NCI-H2107 treated with DMSO at 0.1 percent for 48 hours (cell line): ENCODE measurements around the gene ZNF699.
"Not testable (repeated sequence)": the region's sequence is repeated elsewhere in the genome, so short reads cannot be mapped to it uniquely, and the experiment has no call there.

Experiments
- DNase-seq: peaks from one replicate; lab custom pipeline; 2025; ENCODE audit not compliant: unreplicated experiment; lab: John Stamatoyannopoulos, UW

Gene ZNF699

DNA sequence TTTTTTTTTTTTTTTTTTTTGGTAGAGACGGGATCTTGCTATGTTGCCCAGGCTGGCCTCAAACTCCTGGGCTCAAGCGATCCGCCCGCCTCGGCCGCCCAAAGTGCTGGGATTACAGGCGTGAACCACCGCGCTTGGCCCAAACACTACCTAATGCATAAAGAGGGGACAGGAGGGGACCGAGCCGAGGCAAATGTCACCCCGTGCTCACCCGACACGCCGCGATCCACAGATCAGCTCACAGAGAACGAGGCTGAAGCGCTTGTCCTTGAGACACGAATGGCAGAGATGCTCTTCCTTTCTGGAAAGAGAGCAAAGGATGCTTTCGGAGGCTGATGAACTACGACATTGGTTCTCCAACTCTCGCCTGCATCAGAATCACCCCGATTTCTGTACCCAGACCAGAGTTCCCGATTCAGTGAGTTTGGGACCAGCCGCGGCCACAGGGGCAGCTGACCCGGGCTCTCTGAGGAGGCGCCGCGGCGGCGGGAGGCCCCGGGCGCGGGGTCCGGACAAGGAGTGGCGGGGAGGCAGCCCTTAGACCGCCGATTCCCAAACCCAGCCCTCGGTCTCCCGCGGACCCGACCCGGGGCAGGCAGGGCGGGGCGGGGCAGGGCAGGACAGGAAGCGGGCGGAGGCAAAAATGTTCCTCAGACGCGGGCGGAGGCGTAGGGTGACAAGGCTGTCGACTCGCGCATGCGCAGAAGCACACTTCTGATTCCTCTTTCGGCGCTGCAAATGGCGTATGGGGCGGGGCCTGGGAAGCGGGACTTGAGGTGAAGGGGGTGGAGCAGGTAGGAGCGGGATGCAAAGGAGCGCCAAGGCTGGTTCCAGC is at the start of gene ZNF699:
TSS of gene ZNF699 (minus strand) at position 700 of the 835 bp plus-strand sequence. CDS start 4,719 bp downstream, outside the sequence.
- peak; percentile 98 for DNase-seq

DNA sequence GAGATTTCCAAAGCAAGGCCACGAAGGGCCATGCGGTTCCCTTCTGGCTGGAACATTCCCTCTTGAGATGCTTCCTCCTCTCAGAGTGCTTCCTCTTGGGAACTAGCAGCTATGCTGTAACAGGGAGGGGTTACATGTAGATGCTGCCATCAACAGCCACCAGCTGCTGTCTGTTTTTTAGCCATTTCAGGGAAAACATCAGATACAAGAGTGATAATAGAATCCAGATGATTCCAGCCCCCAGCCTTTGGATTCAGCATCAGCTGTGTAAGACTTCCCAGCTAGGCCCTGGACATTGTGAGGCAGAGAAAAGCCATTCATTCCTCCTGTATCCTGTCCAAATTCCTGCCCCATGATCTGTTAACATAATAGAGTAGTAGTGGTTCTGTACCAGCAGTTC is 45.0 kb upstream of the ZNF699 start:
- DNase-seq: no peak

DNA sequence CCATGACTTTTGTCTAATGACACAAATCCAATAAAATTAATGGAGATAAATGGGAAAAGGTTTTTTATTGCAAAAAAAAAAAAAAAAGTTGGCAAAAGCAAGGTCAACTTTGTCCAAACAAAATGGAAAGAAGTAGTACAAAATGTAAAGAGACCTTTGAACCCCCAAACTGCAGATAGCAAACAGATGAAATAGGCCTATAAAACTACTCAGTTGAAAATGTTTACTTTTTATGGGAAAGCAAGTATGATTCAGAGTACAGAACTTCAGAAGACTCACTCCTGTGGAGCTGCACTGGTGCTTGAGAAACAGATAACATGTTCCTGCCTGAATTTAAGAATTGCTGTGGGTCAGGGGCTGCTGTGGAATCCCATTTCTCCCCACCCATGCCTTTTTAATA is 43.4 kb upstream of the ZNF699 start:
- no peak for DNase-seq

DNA sequence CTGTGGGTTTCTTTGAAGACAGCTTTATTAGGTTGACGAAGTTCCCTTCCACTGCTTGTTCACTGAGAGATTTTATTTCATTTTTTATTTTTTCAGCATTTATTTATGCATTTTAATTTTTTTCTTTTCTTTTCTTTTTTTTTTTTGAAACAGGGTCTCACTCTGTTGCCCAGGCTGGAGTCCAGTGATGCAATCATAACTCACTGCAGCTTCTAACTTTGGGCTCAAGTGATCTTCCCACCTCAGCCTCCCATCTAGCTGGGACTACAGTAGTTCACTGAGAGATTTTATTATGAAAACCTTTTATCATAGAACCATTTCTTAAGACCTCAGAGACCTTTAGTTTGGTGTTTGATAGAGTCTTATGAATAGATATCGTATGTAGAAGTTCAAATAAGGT is 42.9 kb upstream of the ZNF699 start:
- DNase-seq: no peak

DNA sequence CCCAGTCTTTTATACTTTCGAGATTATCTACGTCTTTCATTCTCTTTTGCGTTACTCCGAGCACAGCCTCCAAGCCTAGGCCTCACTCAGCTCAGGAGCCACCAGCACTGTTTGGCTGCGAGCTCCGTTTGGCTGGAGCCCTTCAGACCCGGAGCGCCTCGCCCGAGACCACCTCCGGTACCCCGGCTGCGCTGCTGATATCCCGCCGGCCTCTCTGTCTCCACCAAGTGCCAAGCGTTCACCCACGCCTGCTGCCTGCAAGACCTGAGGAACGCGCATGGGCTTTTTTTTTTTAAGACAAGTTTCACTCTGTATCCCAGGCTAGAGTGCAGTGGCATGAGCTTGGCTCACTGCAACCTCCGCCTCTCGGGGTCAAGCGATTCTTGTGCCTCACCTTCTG is 39.0 kb upstream of the ZNF699 start:
- no peak for DNase-seq

DNA sequence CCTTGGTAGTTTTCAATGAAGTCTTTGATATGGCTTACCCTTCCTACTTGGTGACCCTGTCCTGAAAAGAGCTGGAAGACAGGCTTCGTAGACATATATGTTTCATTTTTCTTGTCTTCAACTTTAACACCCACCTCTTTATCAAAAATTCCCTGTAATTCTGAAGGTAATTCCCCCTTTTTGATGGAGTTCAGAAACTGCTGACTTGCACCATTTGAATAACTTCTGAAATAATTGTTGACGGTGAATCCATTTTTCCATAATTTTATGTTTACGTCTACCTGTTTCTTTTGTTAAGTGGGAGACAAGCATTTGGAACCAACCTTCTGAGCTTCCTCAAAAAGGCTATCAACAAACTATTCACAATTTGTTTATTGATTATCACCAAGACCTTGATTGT is 38.6 kb upstream of the ZNF699 start:
- no peak for DNase-seq

DNA sequence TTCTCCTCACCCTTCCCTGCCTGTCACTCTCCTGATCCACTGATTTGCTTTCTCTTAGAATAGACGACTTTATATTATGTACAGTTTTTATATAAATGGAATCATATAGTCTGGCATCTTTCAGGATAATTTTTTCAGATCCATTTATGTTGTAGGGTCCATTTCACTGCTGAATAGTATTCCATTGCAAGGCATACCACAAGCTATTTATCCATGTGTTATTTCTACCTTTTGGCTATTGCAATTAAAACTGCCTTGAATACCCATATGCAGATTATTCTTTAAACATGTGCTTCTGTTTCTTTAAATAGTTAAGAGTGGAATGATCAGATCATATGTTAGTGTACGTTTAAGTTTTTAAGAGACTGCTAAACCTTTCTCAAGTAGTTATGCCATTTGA is 35.4 kb upstream of the ZNF699 start:
- DNase-seq: no peak

DNA sequence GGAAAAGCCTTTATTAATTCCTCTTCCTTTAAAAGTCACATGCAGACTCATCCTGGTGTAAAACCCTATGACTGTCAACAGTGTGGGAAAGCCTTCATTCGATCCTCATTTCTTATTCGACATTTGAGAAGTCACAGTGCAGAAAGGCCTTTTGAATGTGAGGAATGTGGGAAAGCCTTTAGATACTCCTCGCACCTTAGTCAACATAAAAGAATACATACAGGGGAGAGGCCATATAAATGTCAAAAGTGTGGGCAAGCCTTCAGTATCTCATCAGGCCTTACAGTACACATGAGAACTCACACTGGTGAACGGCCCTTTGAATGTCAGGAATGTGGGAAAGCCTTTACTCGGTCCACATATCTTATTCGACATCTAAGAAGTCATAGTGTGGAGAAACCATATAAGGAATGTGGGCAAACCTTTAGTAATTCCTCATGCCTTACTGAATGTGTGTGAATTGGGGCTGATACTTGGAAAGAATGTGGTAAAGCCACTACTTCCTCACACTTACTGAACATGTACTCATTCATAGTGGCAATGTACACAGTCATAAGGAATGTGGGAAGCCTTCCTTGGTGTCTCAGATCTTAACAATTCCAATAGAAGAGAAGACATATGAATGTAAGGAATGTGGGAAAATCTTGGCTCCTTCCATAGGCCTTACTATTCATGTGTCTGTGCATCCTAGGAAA is 33.1 kb upstream of the ZNF699 start:
- DNase-seq: no peak

DNA sequence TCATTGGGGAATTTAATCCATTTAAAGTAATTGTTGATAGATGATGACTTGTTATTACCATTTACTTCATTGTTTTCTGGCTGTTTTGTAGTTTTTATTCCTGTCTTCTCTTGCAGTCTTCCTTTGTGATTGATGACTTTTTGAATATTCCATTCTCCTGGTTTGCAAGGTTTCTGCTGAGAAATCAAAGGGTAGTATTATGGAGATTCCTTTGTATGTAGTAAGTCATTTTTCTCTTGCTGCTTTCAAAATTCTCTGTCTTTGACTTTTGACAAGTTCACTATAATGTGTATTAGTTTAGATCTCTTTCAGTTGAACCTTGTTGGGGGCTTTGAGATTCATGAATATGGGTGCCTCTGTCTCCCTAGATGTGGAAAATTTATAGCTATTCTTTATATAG is 20.4 kb upstream of the ZNF699 start:
- no peak for DNase-seq

DNA sequence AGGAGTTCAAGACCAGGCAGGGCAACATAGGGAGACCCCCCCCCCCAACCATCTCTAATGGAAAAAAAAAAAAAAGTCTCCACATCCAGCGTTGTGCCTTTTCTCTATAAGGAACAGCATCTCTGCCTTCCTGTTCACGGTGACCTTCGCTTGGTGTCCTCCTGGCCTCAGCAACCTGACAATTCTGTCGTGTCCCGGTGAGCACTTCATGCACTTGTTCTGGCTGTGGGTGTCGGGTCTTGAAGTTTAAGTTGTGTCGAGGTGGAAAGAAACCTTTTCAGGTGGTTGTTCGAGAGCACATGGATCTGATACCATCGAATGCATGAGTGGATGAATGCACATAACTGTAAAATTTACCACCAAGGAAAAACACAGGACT is 14.9 kb upstream of the ZNF699 start:
- DNase-seq: no peak

DNA sequence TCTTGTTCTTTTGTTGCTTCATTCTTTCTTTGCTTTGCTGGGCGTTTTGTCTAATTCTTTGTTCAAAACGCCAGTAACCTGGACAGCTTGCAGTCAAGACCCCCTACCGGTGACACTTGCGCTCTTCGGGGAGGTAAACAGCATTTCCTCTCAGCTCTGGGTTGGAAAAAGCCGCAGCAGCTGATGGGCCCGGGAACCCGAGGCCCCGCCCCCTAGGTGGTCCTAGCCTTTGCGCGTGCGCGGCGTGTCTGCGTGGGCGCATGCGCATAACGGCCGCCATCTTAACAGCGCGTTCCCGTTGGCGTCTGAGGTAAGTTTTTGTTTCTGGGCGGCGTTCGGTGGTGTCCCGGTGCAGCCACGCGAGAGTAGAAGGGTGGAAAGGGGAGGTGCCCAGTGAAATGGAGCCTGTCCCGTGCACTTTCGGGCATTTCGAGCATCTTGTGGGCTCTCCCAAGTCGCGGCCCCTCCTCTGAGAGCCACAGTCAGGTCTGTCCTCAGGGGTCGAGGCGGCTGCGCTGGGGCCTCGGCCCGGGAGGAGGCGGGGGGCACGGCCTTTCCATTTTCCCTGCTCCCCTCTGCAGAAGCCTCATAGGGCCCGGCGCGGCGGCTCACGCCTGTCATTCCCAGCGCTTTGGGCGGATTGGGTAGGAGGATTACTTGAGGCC is 14.4 kb upstream of the ZNF699 start, which contains the start of gene ZNF559:
TSS of gene ZNF559 (plus strand) at position 261 of the 665 bp plus-strand sequence. CDS start 14,371 bp downstream, outside the sequence.
- peak; percentile 96 for DNase-seq

DNA sequence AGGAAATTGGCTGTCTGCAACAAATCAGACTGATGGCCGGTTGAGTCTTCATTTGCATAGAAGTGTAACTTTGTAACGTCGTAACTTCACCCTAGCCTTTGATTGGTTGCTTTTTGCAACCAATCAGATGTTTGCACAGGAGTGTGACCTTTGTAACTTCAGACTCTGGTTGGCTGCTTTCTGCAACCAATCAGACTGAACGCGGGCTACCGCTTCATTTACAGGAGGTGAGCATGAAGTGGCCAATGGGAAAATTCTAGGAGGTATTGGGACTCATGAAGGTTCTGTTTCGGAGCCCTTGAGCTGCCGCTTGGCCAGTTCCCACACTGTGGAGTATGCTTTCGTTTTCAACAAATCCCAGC is 13.9 kb upstream of the ZNF699 start:
- peak; percentile 75 for DNase-seq

DNA sequence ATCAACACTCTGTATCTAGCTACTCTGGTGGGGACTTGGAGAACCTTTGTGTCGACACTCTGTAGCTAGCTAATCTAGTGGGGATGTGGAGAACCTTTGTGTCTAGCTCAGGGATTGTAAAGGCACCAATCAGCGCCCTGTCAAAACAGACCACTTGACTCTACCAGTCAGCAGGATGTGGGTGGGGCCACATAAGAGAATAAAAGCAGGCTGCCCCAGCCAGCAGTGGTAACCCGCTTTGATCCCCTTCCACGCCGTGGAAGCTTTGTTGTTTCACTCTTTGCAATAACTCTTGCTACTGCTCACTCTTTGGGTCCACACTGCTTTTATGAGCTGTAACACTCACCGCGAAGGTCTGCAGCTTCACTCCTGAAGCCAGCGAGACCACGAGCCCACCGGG is 12.6 kb upstream of the ZNF699 start:
- DNase-seq: not testable (repeated sequence)

DNA sequence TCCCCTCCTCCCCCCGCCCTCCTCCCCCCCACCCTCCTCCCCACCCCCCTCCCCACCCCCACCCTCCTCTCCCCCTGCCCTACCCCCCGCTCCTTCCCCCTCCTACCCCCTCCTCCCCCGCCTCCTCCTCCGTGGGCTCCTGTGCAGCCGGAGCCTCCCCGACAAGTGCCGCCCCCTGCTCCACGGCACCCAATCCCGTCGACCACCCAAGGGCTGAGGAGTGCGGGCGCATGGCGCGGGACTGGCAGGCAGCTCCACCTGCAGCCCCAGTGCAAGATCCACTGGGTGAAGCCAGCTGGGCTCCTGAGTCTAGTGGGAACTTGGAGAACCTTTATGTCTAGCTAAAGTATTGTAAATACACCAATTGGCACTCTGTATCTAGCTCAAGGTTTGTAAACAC is 12.1 kb upstream of the ZNF699 start:
- DNase-seq: not testable (repeated sequence)

DNA sequence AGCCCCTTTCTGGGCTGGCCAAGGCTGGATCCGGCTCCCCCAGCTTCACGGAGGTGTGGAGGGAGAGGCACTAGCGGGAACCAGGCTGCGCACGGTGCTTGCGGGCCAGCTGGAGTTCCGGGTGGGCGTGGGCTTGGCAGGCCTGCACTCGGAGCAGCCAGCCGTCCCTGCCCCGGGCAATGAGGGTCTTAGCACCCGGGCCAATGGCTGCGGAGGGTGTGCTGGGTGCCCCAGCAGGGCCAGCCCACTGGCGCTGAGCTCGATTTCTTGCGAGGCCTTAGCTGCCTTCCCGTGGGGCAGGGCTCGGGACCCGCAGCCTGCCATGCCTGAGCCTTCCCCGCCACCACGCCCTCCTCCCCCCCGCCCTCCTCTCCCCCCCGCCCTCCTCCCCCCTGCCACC is 11.7 kb upstream of the ZNF699 start:
- DNase-seq: no peak

DNA sequence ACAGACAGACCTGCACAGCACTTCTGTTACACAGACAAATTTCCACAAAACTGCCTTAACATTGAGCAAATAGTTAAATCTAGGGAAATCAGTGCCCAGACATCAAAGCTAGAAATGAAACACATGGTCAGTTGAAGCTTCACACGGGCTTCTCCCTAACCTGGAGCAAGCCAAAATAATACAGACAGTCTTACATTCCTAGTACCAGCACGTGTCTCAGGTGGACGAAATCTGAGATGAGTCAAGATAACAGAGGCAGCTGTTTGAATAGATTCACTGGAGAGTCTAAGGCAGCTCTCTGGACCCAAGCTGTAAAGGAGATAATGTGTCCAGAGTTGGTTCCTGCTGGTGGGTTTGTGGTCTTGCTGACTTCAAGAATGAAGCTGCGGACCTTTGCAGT is 4.1 kb upstream of the ZNF699 start:
- DNase-seq: no peak

DNA sequence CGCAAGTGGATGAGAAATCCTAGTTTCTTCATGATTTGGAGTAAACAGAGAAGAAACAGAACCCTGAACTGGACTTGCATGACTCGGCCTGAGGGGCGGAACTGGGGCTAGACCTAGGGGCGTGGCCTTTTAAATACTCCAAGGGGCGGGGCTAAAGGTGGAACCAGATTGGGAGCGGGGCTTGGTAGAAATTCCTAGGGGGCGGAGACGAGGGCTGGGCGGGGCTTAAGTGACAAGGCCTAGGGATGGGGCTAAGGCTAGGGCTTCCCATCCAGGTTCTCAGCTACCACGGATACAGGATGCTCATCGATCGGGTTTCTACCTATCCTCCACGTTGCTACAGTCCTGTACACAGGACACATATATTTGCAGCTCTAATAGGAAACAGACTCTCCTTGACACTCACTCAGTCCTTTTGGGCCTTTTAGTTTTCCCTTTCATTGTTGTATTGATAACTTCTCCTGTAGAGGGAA is 372 bp upstream of the ZNF699 start:
- peak; percentile 98 for DNase-seq

DNA sequence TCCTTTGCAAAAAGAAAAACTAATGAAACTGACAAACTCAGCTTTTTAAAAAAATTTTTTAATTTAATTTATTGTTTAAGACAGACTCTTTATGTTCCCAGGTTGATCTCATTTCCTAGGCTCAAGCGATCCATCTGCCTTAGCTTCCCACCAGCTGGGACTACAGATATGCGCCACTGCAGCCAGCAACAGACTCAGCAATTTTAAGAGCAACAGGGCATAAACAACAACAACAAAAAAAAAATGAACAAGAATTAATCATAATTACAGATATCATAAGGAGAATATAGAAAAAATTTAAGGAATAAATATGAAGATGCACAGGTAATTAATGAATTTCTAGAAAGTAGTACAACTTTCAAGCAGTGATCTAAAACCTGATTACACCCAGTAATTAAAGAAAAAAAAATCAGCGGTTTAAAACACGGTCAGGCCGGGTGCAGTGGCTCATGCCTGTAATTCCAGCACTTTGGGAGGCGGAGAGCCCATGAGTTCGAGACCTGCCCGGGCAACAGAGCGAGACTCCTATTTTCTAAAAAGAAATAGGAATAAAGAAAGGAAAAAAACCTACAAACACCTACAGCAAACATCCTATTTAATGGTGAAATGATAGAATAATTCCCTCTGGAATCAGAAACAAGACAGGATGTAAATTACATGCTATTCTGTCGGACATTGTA is 1.4 kb downstream of the ZNF699 start:
- no peak for DNase-seq

DNA sequence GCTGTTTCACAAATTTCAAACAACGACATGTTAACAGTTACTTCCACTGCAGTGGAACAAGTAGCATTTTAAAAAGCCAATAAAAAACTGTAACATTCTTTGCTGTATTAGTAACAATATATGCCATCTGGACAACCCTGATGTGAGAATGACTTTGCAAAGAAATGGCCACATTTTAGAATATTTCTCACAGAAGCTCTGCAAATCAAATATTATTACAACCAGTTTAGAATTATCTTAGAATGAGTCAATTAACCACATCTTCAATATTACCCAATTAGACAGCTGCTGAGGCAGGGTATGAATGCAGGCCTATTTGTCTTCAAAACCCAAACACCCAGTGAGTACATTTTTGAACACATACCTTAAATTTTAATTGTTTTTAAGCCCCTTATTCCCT is 3.2 kb downstream of the ZNF699 start:
- no peak for DNase-seq

DNA sequence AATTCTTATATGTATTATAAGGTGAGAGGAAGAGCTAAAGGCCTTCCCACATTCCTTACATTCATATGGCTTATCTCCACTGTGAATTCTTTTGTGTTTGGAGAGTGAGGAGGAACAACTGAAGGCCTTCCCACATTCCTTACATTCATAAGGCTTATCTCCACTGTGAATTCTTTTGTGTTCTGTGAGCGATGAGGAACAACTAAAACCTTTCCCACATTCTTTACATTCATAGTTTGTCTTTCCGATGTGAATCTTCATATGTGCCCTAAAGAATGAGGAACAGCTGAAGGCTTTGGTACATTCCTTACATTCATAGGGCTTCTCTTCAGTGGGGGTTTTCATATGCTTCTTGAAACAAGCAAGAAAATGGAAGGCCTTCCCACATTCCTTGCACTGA is 13.3 kb downstream of the ZNF699 start:
- DNase-seq: no peak

DNA sequence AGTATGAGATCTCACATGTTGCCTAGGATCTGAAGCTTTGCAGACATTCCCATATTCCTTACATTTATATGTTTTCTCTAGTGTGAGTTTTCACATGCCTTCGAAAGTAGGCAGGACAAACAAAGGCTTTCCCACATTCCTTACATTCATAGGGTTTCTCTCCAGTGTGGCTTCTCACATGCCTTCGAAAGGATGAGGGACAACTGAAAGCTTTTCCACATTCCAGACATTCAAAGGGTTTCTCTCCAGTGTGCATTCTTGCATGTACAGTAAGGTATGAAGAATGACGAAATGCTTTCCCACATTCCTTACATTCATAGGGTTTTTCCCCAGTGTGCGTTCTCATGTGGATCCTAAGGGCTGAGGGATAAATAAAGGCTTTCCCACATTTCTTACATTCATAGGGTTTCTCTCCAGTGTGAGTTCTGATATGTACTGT is 14.2 kb downstream of the ZNF699 start:
- no peak for DNase-seq
